GM18951 (cell line): ENCODE measurements around the gene TNFRSF4.

Experiments used
- POLR2A ChIP-seq: IDR thresholded peaks from 4 replicates; pipeline ENCODE4 v1.6.1; 2011; ENCODE audit warnings: mild to moderate bottlenecking; ENCODE audit not compliant: insufficient read length, insufficient read depth; ENCODE audit errors: extremely low read depth
- in situ Hi-C: fragments of 300-500 bp; cut with MboI; formaldehyde crosslinking; loops from one replicate; pipeline ENCODE4 v1.12.0; 2022; ENCODE audit warnings: low sequenced_read_pairs, mixed read lengths, inconsistent platforms; ENCODE audit not compliant: unreplicated experiment

Gene TNFRSF4

DNA sequence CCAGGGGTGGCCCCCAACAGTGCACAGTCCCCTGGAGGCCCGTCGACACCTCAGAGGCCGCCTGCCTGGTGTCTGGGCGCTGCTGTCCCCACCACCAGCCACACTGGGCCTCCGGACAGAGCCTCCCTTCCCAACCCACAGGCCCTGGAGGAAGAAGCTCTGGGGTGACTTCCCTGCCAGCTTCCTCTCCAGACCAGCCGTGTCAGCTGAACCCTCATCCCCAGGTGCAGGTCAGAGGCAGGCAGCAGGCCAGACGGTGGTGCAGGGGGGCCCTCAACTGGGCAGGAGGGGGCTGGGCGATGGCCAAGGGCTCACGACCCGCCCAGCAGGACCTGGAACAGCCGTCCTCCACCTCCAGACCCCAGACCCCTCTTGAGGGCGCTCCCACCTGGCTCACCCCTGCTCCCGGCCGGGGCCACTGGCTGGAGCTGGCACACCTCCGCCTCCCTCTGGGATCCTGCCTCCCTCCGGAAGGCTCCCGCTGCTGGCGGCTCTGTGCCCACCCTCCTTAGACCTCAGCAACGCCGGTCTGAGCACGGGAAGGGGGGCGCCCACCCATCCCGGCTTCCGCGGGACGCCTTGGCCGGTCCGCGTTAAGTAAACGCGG, 8.1 kb downstream of the TNFRSF4 start:
- no peak for TF ChIP-seq POLR2A
- in situ Hi-C loops, result no loop called here

DNA sequence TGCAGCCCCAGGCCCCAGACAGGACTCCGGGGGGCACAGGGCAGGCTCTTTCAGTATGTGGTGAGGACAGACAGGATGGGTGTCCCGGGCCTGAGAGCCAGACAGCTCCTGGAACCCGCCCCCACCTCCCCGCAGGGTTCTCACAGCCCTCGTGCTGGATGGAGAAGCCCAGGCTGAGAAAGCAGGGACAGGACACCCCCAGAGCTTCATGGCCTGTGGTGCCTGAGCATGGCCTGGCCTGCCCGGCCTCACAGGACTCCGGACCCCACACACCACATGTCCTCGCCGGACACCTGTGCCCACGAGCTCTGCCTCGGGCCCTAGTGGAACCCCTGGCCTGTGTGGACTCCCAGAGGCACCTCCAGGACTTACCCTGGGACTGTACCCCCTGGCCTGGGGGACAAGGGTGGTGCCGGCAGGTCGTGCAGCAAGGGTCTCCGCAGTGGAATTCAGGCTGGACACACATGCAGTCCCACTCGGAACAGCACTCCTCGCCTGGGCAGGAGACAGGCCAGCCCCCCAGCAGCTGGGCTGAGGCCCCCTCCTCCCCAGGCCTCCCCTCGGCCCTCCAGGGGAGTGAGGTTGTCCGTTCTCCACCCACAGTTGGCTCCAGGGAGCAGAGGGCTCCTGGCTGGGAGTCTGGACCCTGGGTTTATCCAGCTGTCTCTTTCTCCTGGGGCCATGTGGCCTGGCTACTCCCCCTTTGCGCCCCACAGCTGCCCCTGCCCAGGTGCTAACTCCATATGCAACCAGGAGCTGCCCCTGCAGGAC, 8.8 kb downstream of the TNFRSF4 start:
- no peak for TF ChIP-seq POLR2A
- in situ Hi-C loops, result no loop called here

DNA sequence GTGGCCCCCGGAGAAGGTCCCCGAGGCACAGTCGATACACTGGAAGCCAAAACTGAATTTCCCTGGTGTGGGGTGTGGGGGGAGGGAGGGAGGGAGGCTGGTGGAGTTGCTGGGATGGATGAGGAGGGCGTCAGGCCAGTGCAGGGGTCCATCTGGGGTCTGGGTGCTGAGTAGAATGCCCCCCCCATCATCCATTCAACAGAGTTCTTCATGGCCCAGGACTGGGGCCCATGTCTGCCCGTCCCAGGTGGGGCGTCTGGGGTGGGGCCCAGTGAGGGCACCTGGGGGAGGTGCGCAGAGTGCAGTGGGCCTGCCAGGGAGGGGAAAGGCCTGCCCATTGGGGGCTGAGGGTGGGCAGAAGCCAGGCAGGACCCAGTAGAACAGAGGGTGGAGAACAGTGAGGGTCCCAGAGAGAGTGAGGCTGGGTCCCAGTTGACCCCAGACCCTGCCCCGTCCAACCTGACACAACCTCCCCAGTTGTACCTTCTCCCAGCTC, 9.5 kb downstream of the TNFRSF4 start:
- no peak for TF ChIP-seq POLR2A
- in situ Hi-C loops, result no loop called here

DNA sequence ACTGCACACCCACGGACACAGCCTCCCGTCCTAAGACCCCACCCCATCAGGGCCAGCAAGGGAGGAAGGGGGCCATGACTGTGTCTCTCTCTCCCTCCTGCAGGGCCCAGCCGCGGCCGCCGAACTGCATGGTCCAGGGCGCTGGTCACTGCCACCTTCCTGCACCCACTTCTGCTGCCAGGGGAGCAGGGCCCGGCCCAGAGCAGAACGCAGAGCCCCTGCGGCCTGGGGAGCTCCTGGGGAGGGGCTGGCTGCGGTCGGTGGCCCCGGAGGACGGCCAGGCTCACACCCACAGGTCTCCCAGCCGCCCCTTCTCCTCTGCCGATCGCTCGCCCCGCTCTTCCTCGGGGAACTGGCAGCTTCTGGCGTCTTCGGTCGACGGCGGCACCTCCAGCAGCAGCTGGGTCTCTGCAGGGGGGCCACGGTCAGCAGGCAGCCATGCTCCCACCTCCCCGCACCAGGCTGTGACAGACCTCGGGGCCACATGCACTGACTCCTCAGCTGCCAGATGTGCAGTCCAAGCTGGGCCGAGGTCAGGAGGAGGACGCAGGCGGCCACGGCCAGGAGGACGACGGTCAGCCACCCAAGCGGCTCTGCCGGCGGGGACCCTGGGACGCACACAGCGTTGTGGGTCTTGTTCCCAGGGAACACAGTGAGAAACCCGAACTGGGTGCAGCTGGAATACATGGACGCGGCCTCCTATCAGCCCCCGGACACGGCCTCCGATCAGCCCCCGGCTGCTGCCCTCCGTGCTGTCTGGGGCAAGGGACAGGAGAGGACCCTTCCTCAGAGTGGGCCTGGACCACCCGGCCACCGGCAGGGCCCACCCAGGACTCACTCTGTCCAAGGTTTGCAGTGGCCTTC, 10.2 kb downstream of the TNFRSF4 start:
- TF ChIP-seq POLR2A, result no peak
- in situ Hi-C loops, result no loop called here

DNA sequence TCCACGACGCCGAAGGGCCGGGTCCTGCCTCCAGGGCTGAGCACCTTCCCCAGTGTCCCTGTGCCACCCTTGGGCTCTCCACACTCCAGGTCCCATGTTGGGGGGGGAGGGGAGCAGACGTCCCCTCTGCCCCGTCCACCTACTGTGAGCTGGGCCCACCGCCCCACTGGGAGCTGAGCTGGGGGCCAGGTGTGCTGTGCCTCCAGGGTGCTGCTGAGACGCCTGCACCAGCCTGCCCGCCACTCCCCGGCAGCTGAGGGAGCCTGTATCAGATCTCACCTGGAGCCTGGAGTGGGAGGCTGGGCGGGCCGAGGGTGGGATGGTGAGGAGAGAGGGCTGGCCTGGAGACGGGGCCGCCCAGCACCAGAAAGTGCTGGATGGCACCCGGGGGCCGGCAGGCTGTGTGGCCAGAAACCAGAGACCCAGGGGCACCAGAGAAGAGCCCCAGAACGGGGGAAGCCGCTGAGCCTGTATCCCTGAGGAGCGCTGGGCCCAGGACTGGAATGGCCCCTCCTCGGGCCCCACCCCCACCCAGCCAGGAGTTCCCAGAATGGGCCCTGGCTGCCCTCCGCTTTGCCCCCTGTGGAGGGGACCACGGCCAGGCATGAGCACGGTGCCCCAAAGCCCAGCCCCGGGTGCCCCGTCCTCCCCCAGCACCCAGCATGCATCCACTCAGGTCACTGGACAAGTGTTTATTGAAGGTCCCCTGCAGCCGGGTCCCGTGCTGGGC, 11.0 kb downstream of the TNFRSF4 start:
- in situ Hi-C loops, result no loop called here
- no peak for TF ChIP-seq POLR2A

DNA sequence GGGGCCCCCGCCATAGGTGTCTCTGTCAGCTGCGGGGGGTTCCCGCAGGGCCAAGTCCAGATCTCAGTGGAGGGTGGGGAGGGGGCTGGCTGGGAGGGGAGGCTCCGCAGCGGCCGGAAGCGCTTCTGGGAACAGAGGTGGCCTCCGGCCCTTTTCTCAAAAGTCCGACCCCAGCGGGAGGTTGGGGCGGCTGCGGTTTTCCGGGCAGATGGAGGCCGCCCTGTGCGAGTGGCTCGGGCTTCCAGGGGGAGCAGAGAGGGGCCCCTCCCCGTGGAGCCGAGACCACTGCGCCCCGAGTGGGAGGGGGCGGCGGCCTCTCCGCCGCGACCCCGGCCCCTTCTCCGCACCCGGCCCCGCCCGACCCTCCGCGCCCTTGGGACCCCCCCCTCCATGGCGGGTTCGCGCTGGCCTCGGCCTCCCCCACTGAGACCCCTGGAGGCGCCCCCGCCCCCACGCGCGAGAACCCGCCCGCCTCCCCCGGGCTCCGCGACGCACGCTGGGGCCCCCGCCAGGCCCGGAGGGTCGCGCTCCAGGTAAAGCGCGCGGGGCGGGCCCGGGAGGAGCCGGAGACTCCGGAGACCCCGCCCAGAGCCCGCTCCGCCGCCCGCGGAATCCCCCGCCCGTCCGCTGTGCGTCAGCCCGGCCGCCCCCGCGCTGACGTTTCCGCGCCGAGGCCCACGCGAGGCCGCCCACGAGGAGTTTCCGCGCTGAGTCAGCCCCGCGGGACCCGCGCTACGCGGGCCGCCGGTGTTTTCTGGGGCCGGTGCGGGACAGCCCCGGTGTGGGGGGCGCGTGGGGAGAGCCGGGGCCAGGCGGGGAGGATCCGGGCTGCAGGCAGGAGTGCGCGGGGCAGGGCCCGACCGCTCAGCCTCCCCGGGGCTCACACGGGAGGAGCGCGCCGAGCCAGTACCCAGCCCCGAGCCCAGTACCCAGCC, 12.8 kb downstream of the TNFRSF4 start:
- TF ChIP-seq POLR2A, result no peak
- in situ Hi-C loops, result no loop called here

DNA sequence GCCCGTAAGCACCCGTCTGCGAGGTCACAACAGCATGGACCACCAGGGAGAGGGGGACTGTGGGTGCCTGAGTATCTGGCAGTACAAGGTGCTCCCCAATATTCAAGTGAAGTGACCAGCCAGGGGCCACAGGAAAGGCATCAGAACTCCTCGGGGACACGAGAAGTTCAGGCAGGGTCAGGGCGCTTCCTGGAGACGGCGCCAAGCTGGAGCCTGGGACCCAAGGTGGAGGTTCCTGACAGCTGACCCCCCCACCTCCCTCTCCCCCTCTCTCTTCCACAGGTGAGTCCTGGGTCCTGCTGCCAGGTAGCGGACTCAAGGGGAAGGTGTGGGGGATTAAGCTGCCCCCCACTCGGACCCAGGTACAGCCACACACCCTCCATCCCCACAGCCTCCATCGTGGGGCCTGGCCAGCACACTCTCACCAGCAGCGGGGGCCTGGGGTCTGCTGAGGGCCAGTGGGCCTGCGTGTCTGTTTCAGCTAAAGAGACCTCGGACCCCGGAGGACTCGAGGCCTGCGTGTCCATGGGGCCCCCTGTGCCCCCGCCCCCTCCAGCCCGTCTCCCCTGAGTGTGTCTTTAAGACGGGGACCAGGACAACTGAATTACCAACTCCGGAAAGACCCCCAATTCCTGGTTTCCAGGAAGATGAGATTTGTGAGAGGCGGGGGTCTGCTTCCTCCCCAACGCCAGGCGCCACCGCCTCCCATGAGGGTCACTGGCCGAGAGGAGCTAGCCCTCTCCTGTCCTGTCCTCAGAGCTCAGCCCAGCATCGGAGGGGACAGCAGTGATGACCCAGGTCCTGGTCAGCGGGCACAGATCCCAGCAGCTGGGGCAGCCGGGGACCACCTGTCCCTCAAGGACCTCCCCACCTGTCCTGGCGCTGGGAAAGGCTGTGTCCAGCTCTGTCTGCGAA, 13.7 kb downstream of the TNFRSF4 start:
- TF ChIP-seq POLR2A, result no peak
- in situ Hi-C loops, result no loop called here

DNA sequence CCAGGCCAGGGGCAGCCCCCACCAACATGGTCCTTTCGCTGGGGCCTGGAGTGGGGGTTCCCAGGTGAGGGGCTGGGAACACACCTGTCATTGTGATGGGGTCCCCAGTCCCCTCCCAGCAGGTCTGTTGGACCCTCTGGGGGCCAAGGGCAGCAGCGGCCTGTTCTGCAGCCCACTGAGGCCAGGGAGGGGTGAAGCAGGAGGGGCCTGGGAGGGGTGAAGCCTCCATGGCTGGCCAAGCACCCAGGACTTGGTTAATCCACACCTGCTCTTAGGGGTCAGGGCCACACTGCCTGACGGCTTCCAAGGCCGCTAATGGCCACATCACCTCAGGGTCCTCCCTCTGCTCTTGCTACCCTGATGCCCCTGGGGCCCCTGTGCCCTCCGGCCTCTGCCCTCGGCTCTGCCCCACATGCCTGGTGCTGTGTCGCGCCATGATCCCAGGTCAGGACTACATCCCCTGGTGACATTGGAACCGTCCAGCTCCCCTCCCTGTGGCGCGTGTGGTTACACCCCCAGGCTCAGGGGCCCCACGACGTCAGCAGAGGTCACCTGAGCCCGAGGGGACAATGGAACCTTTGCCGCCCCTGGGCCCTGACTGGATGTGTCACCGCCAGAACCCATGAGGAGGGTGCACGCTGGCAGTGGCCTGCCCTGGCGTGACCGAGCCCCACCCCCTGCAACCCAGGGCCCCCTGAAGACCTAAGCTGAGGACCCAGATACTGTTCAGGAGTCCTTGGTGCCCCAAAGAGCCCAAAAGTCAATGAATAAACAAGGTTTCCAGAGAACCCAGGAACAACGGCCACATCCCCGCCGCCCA, 14.6 kb downstream of the TNFRSF4 start:
- no peak for TF ChIP-seq POLR2A
- in situ Hi-C loops, result no loop called here

DNA sequence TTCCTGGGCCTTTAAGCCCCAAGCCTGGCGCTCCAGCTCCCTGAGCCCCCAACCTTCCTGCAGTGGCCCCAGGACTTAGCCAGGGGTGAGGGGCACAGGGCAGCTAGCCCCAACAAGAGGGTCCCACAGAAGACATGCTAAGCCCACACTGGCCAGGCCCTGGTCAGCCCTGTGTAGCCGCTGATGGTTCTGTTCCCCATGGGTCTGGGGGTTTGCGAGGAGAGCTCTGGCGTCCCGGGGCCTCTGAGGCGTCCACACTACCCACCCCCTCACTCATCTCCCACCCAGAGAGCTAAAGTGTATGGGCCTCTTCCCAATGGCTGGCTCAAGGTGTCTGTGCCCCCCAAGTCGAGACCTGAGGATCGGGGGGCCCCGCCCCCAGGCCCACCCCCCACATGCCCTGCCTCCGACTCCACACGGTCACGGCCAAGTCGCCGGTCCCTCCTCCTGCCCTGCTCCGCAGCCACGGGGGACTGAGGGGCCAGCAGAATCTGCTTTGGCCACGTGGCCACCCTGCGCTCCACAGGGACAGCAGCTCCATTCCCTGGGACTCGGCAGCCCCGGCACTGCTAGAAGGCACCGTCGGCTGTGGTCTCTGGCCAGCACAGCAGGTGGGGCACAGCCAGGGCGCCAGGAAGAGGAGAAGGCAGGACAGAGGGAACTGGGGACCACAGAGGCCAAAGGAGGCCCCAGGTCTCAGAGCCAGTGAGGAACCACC, 15.4 kb downstream of the TNFRSF4 start:
- TF ChIP-seq POLR2A, result no peak
- in situ Hi-C loops, result no loop called here
